GM10266 (cell line): ENCODE measurements around the gene PTTG1IP.

ENCODE experiments used
- DNase-seq: peaks from one replicate; pipeline ENCODE4 v3.0.0; 2012; ENCODE audit errors: extremely low spot score
- CTCF ChIP-seq: IDR thresholded peaks from 2 replicates; pipeline ENCODE4 v1.5.1; 2012; ENCODE audit warnings: mild to moderate bottlenecking, low read depth; ENCODE audit not compliant: control insufficient read depth, insufficient read depth; ENCODE audit errors: missing control alignments

Gene PTTG1IP

GRCh38 chr21:44874497-44875315 is 1.2 kb upstream of the PTTG1IP start:
- no peak for DNase-seq
- TF ChIP-seq CTCF, result no peak

- TF ChIP-seq CTCF, result no peak
- DNase-seq, result no peak
Observed at GRCh38 chr21:44874240-44874496, 678 bp upstream of the PTTG1IP start.

DNA sequence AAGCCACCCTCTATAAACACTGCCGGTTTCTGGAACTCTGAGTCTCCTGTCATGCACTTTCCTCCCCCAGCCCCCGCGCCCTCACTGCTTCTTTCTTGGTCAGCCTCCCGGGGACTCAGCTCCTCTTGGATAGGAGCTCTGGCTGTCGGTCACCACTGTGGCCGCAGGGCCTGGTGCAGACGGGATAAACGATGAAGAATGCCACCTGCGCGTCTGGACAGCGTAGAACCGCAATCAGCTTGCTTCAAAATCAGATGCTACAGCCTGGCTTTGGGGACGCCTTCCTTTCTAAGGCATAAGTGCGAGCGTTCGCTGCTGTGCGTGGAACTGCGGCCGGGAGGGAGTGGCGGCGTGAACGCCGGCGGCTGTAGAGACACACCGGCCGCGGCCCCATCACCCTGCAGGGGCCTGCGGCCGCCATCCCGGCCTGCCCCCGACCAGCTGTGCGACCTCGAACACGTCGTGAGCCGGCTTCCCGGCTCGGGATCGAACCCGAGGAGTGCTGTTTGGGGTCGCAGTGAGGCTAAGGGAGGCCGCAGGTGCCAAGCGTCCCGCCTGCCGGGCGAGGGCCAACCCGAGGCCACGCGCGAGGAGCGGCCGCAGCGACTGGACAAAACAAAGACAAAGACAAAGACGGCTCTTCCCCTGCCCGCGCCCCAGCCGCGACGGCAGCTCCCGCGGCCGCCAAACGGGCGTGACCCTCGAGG is 688 bp downstream of the PTTG1IP start:
- no peak for TF ChIP-seq CTCF
- no peak for DNase-seq

DNA sequence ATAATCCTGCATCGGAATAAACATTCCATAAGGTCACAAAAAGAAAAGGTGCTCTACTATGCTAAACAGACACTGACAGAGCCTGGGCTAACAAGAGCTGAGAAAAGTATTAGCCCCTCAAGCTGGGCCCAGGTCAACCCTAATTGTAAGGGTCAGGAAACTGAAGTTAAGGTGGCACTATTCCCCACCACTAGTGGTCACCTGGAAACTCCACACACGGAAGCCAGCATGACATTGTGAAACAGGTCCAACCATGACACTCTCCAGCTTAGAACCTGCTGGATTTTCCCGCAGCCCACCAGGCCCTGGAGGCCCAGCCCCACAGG is 1.2 kb downstream of the PTTG1IP start:
- DNase-seq, result no peak
- no peak for TF ChIP-seq CTCF

DNA sequence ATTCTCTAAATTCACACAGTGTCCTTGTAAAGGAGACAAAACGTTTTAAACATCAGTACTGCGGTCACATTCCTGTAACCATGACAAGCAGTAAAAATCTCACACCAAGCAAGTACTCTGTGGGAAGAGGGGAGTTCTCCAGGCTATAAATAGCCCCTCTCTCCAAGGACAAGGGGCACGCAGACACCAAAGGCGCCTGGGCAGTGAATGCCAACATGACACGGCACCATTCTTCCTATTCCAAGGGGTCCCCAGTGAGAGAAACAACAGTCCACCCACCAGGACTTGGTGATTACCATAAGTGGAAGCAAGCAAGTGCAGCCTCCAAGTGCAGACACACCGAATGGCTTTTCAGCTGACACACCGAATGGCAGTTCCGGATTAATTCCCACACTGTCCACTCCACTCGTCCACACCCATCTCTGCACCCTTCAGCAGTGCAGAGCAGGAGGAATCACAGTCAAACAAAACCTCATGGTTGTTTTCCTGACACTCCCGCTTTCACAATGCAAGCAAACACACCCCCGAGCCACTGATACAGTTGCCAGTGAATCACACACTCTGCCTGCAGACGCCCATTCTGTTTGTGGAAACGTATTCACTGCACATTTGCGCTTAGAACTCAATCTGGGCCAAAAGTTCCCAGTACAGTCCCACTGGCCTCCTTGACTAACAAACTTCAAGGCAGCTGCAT is 1.8 kb downstream of the PTTG1IP start:
- DNase-seq, result no peak

GRCh38 chr21:44870748-44871495 is 2.6 kb downstream of the PTTG1IP start:
- no peak for DNase-seq

More for the DNA sequence above, 1.8 kb downstream of the PTTG1IP start:
- TF ChIP-seq CTCF, result no peak

More at GRCh38 chr21:44870748-44871495, 2.6 kb downstream of the PTTG1IP start:
- no peak for TF ChIP-seq CTCF
